Fibroblast of lung (primary cell): ENCODE results near the gene CST3. TPM values are rescaled to one million over a fixed set of nuclear protein-coding genes. Genes with fewer than 3 reads are reported as not detected.

Experiments
- DNase-seq, 2 donors: peaks; one replicate each; pipeline versions ENCODE4 v3.0.0 to v3.0.0-alpha.2; 2010; ENCODE audit warnings: low read depth in 2 of 2
- H2AFZ ChIP-seq: 2 replicates; pipeline ENCODE4 v1.5.1; 2012; ENCODE audit warnings: low read length, control low read depth, inconsistent platforms
- H3K27ac ChIP-seq: 2 replicates; pipeline ENCODE4 v1.5.1; 2011; ENCODE audit warnings: low read length, control low read depth; ENCODE audit not compliant: insufficient read depth
- H3K27me3 ChIP-seq: 2 replicates; pipeline ENCODE4 v1.5.1; 2011; ENCODE audit warnings: mild to moderate bottlenecking, low read length; ENCODE audit not compliant: control insufficient read depth, insufficient read depth
- H3K36me3 ChIP-seq: 2 replicates; pipeline ENCODE4 v1.5.1; 2011; ENCODE audit warnings: low read length; ENCODE audit not compliant: control insufficient read depth, insufficient read depth
- H3K4me1 ChIP-seq: 2 replicates; pipeline ENCODE4 v1.5.1; 2011; ENCODE audit warnings: low read length; ENCODE audit not compliant: control insufficient read depth, insufficient read depth; ENCODE audit errors: extremely low read depth
- H3K4me2 ChIP-seq: 2 replicates; pipeline ENCODE4 v1.5.1; 2011; ENCODE audit warnings: low read length, control low read depth; ENCODE audit not compliant: insufficient read depth; ENCODE audit errors: extremely low read depth
- H3K4me3 ChIP-seq, 4 experiments: fragments of 200-600 bp in 1 of 4; sonication (generic) in 1 of 4; replicated peaks in 1 of 4; 2 replicates each; pipeline ENCODE4 v1.5.1; 2011 to 2016; ENCODE audit warnings: low read length in 4 of 4, low read depth in 3 of 4, mild to moderate bottlenecking in 3 of 4, control low read depth in 2 of 4, inconsistent platforms in 1 of 4, mixed read lengths in 1 of 4; ENCODE audit not compliant: insufficient read depth in 1 of 4; ENCODE audit errors: control extremely low read depth in 1 of 4
- H3K79me2 ChIP-seq: 2 replicates; pipeline ENCODE4 v1.5.1; 2012; ENCODE audit warnings: mild to moderate bottlenecking, low read length, inconsistent platforms; ENCODE audit not compliant: control insufficient read depth, insufficient read depth
- H3K9ac ChIP-seq: 2 replicates; pipeline ENCODE4 v1.5.1; 2011; ENCODE audit warnings: mild to moderate bottlenecking, low read length, control low read depth; ENCODE audit not compliant: insufficient read depth
- H3K9me3 ChIP-seq: 2 replicates; pipeline ENCODE4 v1.5.1; 2012; ENCODE audit warnings: low read depth, low read length; ENCODE audit not compliant: control insufficient read depth, insufficient read depth
- H4K20me1 ChIP-seq: 2 replicates; pipeline ENCODE4 v1.5.1; 2011; ENCODE audit warnings: low read length; ENCODE audit not compliant: control insufficient read depth, insufficient read depth; ENCODE audit errors: extremely low read depth
- CTCF ChIP-seq, 2 donors: IDR thresholded peaks in 1 of 2; conservative IDR thresholded peaks in 1 of 2; 1 replicate in 1 of 2; 2 replicates in 1 of 2; pipeline ENCODE4 v1.5.1; 2011 to 2012; ENCODE audit warnings: low read length in 2 of 2, control low read depth in 1 of 2, inconsistent platforms in 1 of 2, low read depth in 1 of 2, mild to moderate bottlenecking in 1 of 2
- EZH2 ChIP-seq: IDR thresholded peaks from 2 replicates; pipeline ENCODE4 v1.5.1; 2012; ENCODE audit warnings: low read length, control low read depth, mild to moderate bottlenecking; ENCODE audit errors: missing control alignments
- polyA plus RNA-seq, 2 donors: library from polyadenylated mRNA; depleted of rRNA in 1 of 2; stranded (reverse) in 1 of 2; unstranded in 1 of 2; fragments of >200 nt; gene quantifications; 2 replicates each; pipeline ENCODE4 v1.2.1, GENCODE V29; 2011 to 2012; ENCODE audit warnings: missing spikeins in 1 of 2
- total RNA-seq: library from RNA; depleted of rRNA; stranded (reverse); fragments of >200 nt; gene quantifications from 2 replicates; pipeline ENCODE4 v1.2.1, GENCODE V29; 2014

CST3 gene
- total and polyA plus RNA-seq, 2 donors (not counting 1 experiment from before 2014, with no cell fraction given): 136 to 162 TPM

- Histone ChIP-seq H3K79me2 (no peaks in the 10 kb centered on the region), H3K36me3 (no peaks in the 10 kb centered on the region), H3K4me2 (no peak overlapping the region), H3K27ac (no peak overlapping the region), H3K9ac (no peak overlapping the region), H3K9me3 (no peaks in the 10 kb centered on the region), H3K27me3 (peaks cover 6% of the 10 kb centered on the region), H2AFZ (no peak overlapping the region), H3K4me3 (no peak overlapping the region), H3K4me1 (no peaks in the 10 kb centered on the region), H4K20me1 (no peaks in the 10 kb centered on the region)
- no peak for DNase-seq
- TF ChIP-seq EZH2: no peak
- no peak for TF ChIP-seq CTCF (conservative IDR thresholded peaks at IDR 0.05 in 1 of 2, IDR thresholded peaks at IDR 0.05 in 1 of 2; ENCODE audit: low read depth in 1 of 2, low read length in 2 of 2)
Measured at GRCh38 chr20:23669866-23670265, 32.1 kb upstream of the CST3 start.

GRCh38 chr20:23669327-23669726 is 31.6 kb upstream of the CST3 start:
- Histone ChIP-seq H3K27me3 (peaks cover 6% of the 10 kb centered on the region), H3K9me3 (no peaks in the 10 kb centered on the region), H3K4me3 (no peak overlapping the region), H3K79me2 (no peaks in the 10 kb centered on the region), H3K27ac (no peak overlapping the region), H3K36me3 (no peaks in the 10 kb centered on the region), H2AFZ (no peak overlapping the region), H3K9ac (no peak overlapping the region), H4K20me1 (no peaks in the 10 kb centered on the region), H3K4me1 (no peaks in the 10 kb centered on the region), H3K4me2 (no peak overlapping the region)
- DNase-seq: no peak
- TF ChIP-seq CTCF (conservative IDR thresholded peaks at IDR 0.05 in 1 of 2, IDR thresholded peaks at IDR 0.05 in 1 of 2; ENCODE audit: low read depth in 1 of 2, low read length in 2 of 2) (no peak), EZH2 (no peak)

- Histone ChIP-seq H3K4me3 (no peak overlapping the region), H3K9me3 (no peaks in the 10 kb centered on the region), H2AFZ (no peak overlapping the region), H3K27ac (no peak overlapping the region), H3K9ac (no peak overlapping the region), H4K20me1 (no peaks in the 10 kb centered on the region), H3K79me2 (no peaks in the 10 kb centered on the region), H3K4me2 (no peak overlapping the region), H3K27me3 (peaks cover 6% of the 10 kb centered on the region), H3K4me1 (no peaks in the 10 kb centered on the region), H3K36me3 (no peaks in the 10 kb centered on the region)
- peak; percentile 19 to 60 for DNase-seq
- TF ChIP-seq CTCF (conservative IDR thresholded peaks at IDR 0.05 in 1 of 2, IDR thresholded peaks at IDR 0.05 in 1 of 2; ENCODE audit: low read depth in 1 of 2, low read length in 2 of 2): peak; percentile 85 to 87
- no peak for TF ChIP-seq EZH2
Measured at GRCh38 chr20:23668477-23668951, 30.8 kb upstream of the CST3 start.
